GM19239 (cell line): ENCODE data around the gene HS6ST3.

Experiments
- DNase-seq: peaks from one replicate; pipeline ENCODE4 v3.0.0; 2011; ENCODE audit warnings: low spot score; ENCODE audit not compliant: insufficient read length
- FAIRE-seq: peaks from 2 replicates; lab custom pipeline; 2011; peaks lifted over from hg19 to GRCh38; lab: Jason Lieb, UNC

The HS6ST3 gene

GRCh38 chr13:96415831-96416385 lies 326.0 kb downstream of the HS6ST3 start:
- FAIRE-seq, result no peak
- DNase-seq, result no peak

GRCh38 chr13:96417939-96418685 lies 328.2 kb downstream of the HS6ST3 start:
- DNase-seq (no peak), FAIRE-seq (no peak)

- FAIRE-seq, result no peak
- DNase-seq, result no peak
Observed at GRCh38 chr13:96421314-96421713, 331.4 kb downstream of the HS6ST3 start.

- no peak for FAIRE-seq
- no peak for DNase-seq
Observed at GRCh38 chr13:96422002-96422401, 332.1 kb downstream of the HS6ST3 start.

GRCh38 chr13:96426167-96426566 lies 336.3 kb downstream of the HS6ST3 start:
- FAIRE-seq, result no peak
- no peak for DNase-seq

GRCh38 chr13:96428911-96429310 lies 339.0 kb downstream of the HS6ST3 start:
- DNase-seq, result no peak
- no peak for FAIRE-seq

- FAIRE-seq, result no peak
- no peak for DNase-seq
Observed at GRCh38 chr13:96431044-96431581, 341.2 kb downstream of the HS6ST3 start.

- FAIRE-seq (no peak), DNase-seq (no peak)
Observed at GRCh38 chr13:96444676-96445075, 354.8 kb downstream of the HS6ST3 start.

- DNase-seq (no peak), FAIRE-seq (no peak)
Observed at GRCh38 chr13:96449920-96450319, 360.0 kb downstream of the HS6ST3 start.

- FAIRE-seq (no peak), DNase-seq (no peak)
Observed at GRCh38 chr13:96450326-96451020, 360.6 kb downstream of the HS6ST3 start.

GRCh38 chr13:96454466-96454865 lies 364.6 kb downstream of the HS6ST3 start:
- DNase-seq, result no peak
- FAIRE-seq, result no peak

- DNase-seq, result no peak
- no peak for FAIRE-seq
Observed at GRCh38 chr13:96460609-96461008, 370.7 kb downstream of the HS6ST3 start.

- DNase-seq (no peak), FAIRE-seq (no peak)
Observed at GRCh38 chr13:96473526-96474180, 383.7 kb downstream of the HS6ST3 start.

- FAIRE-seq (no peak), DNase-seq (no peak)
Observed at GRCh38 chr13:96474181-96474557, 384.3 kb downstream of the HS6ST3 start.

- no peak for FAIRE-seq
- DNase-seq, result no peak
Observed at GRCh38 chr13:96475103-96475502, 385.2 kb downstream of the HS6ST3 start.

- FAIRE-seq (no peak), DNase-seq (no peak)
Observed at GRCh38 chr13:96481482-96481881, 391.6 kb downstream of the HS6ST3 start.

- DNase-seq (no peak), FAIRE-seq (no peak)
Observed at GRCh38 chr13:96490496-96490989, 400.6 kb downstream of the HS6ST3 start.

GRCh38 chr13:96491103-96491502 lies 401.2 kb downstream of the HS6ST3 start:
- FAIRE-seq (no peak), DNase-seq (no peak)

- no peak for FAIRE-seq
- DNase-seq, result no peak
Observed at GRCh38 chr13:96492766-96493165, 402.9 kb downstream of the HS6ST3 start.

GRCh38 chr13:96499656-96500055 lies 409.7 kb downstream of the HS6ST3 start:
- no peak for FAIRE-seq

GRCh38 chr13:96500953-96501352 lies 411.0 kb downstream of the HS6ST3 start:
- DNase-seq, result no peak
- FAIRE-seq, result no peak

More at GRCh38 chr13:96499656-96500055, 409.7 kb downstream of the HS6ST3 start:
- DNase-seq, result no peak
